RPMI8226 (cell line): ENCODE results near the gene MED13L.

Source experiments
- DNase-seq: peaks from one replicate; pipeline ENCODE4 v3.0.0-alpha.2; 2015

Gene MED13L

GRCh38 chr12:115957686-115958290, 319.7 kb downstream of the MED13L start:
- no peak for DNase-seq

- no peak for DNase-seq
Measured at GRCh38 chr12:115956659-115957058, 320.8 kb downstream of the MED13L start.

- DNase-seq = no peak
Measured at GRCh38 chr12:115956236-115956635, 321.3 kb downstream of the MED13L start.

- no peak for DNase-seq
Measured at GRCh38 chr12:115953450-115953849, 324.0 kb downstream of the MED13L start.

GRCh38 chr12:115953031-115953430, 324.5 kb downstream of the MED13L start:
- DNase-seq = no peak

- no peak for DNase-seq
Measured at GRCh38 chr12:115950959-115951358, 326.5 kb downstream of the MED13L start.

- DNase-seq = no peak
Measured at GRCh38 chr12:115949675-115950074, 327.8 kb downstream of the MED13L start.

GRCh38 chr12:115947696-115948062, 329.8 kb downstream of the MED13L start:
- DNase-seq = no peak

GRCh38 chr12:115946867-115947695, 330.4 kb downstream of the MED13L start:
- DNase-seq = no peak

- no peak for DNase-seq
Measured at GRCh38 chr12:115946092-115946491, 331.4 kb downstream of the MED13L start.

GRCh38 chr12:115945491-115945885, 332.0 kb downstream of the MED13L start:
- no peak for DNase-seq

GRCh38 chr12:115944837-115945490, 332.5 kb downstream of the MED13L start:
- DNase-seq = no peak

- no peak for DNase-seq
Measured at GRCh38 chr12:115944392-115944742, 333.1 kb downstream of the MED13L start.

GRCh38 chr12:115943630-115944391, 333.7 kb downstream of the MED13L start:
- DNase-seq = no peak

- no peak for DNase-seq
Measured at GRCh38 chr12:115943310-115943629, 334.2 kb downstream of the MED13L start.

- no peak for DNase-seq
Measured at GRCh38 chr12:115942346-115942745, 335.1 kb downstream of the MED13L start.

GRCh38 chr12:115941362-115941761, 336.1 kb downstream of the MED13L start:
- DNase-seq = no peak

GRCh38 chr12:115938794-115939377, 338.6 kb downstream of the MED13L start:
- no peak for DNase-seq

- no peak for DNase-seq
Measured at GRCh38 chr12:115936997-115937916, 340.2 kb downstream of the MED13L start.

- DNase-seq = no peak
Measured at GRCh38 chr12:115934877-115935276, 342.6 kb downstream of the MED13L start.

GRCh38 chr12:115934046-115934445, 343.4 kb downstream of the MED13L start:
- no peak for DNase-seq

- DNase-seq = no peak
Measured at GRCh38 chr12:115932066-115932465, 345.4 kb downstream of the MED13L start.
